Urinary bladder (tissue), 4 donors: ENCODE data around the gene RXRA. TPM values are rescaled to one million over a fixed set of nuclear protein-coding genes. Genes with fewer than 3 reads are reported as not detected.

Experiments used
- DNase-seq: peaks from one replicate; pipeline ENCODE4 v3.0.0-alpha.2; 2015; ENCODE audit errors: extremely low spot score
- H3K27ac ChIP-seq: one replicate; pipeline ENCODE4 v1.5.1; 2013; ENCODE audit warnings: low read depth, mild to moderate bottlenecking, moderate library complexity
- H3K36me3 ChIP-seq: one replicate; pipeline ENCODE4 v1.6.1; 2013; ENCODE audit warnings: mild to moderate bottlenecking, moderate library complexity; ENCODE audit not compliant: insufficient read depth
- H3K4me1 ChIP-seq: one replicate; pipeline ENCODE4 v1.6.1; 2013; ENCODE audit warnings: mild to moderate bottlenecking, moderate library complexity; ENCODE audit not compliant: insufficient read depth
- H3K4me3 ChIP-seq: one replicate; pipeline ENCODE4 v1.5.1; 2013; ENCODE audit warnings: low read depth, low read length
- WGBS: extraction: QIAGEN DNeasy Blood & Tissue Kit; methylation state at CpG from one replicate; pipeline ENCODE4 v1.1.7; 2013; 5-methylcytosine and 5-hydroxymethylcytosine counted together
- polyA plus RNA-seq: library from polyadenylated mRNA; stranded (reverse); fragments of 200-250 nt; gene quantifications from one replicate; pipeline ENCODE4 v1.2.3, GENCODE V29; 2013
- total RNA-seq: library from RNA; depleted of rRNA; stranded (reverse); fragments of >200 nt; gene quantifications from one replicate; pipeline ENCODE4 v1.2.3, GENCODE V29; 2014
- donor health status: healthy with polysubstance abuse.
- donor health status: healthy.

RXRA gene
- total and polyA plus RNA-seq, 2 donors, result 19.7 to 70.6 TPM

GRCh38 chr9:134455021-134455471 is 128.8 kb downstream of the RXRA start:
- Histone ChIP-seq H3K4me1 (no peaks in the 10 kb centered on the region), H3K27ac (no peak overlapping the region), H3K36me3 (no peaks in the 10 kb centered on the region), H3K4me3 (no peak overlapping the region)
- WGBS, result 93% methylated on average over 13 of the region's 13 CpGs
- no peak for DNase-seq

- Histone ChIP-seq H3K27ac (peak overlapping the region; percentile 79), H3K36me3 (no peaks in the 10 kb centered on the region), H3K4me3 (no peak overlapping the region), H3K4me1 (no peaks in the 10 kb centered on the region)
- no peak for DNase-seq
- WGBS, result 70% methylated on average over 15 of the region's 15 CpGs
Observed at GRCh38 chr9:134455537-134455933, 129.3 kb downstream of the RXRA start.

GRCh38 chr9:134455934-134456755 is 129.9 kb downstream of the RXRA start:
- WGBS, result 8% methylated on average over 41 of the region's 41 CpGs

GRCh38 chr9:134456756-134457305 is 130.6 kb downstream of the RXRA start:
- Histone ChIP-seq H3K27ac (peak overlapping the region; percentile 84), H3K4me1 (no peaks in the 10 kb centered on the region), H3K36me3 (no peaks in the 10 kb centered on the region), H3K4me3 (no peak overlapping the region)
- no peak for DNase-seq
- 78% methylated on average over 12 of the region's 12 CpGs for WGBS

More at GRCh38 chr9:134455934-134456755, 129.9 kb downstream of the RXRA start:
- peak overlapping the region; percentile 84 for H3K27ac ChIP-seq
- no peaks in the 10 kb centered on the region for H3K4me1 ChIP-seq
- H3K4me3 ChIP-seq, result peak overlapping the region; percentile 18
- peak; percentile 89 for DNase-seq
- H3K36me3 ChIP-seq, result no peaks in the 10 kb centered on the region

- Histone ChIP-seq H3K36me3 (no peaks in the 10 kb centered on the region), H3K4me1 (no peaks in the 10 kb centered on the region), H3K27ac (peak overlapping the region; percentile 84), H3K4me3 (no peak overlapping the region)
- 94% methylated on average over 18 of the region's 18 CpGs for WGBS
- DNase-seq, result no peak
Observed at GRCh38 chr9:134457321-134458206, 131.3 kb downstream of the RXRA start.

GRCh38 chr9:134458207-134459108 is 132.2 kb downstream of the RXRA start:
- WGBS, result 58% methylated on average over 20 of the region's 20 CpGs
- no peak for DNase-seq
- Histone ChIP-seq H3K36me3 (no peaks in the 10 kb centered on the region), H3K4me3 (no peak overlapping the region), H3K27ac (no peak overlapping the region), H3K4me1 (no peaks in the 10 kb centered on the region)

GRCh38 chr9:134459164-134459563 is 132.9 kb downstream of the RXRA start:
- Histone ChIP-seq H3K4me1 (no peaks in the 10 kb centered on the region), H3K27ac (no peak overlapping the region), H3K36me3 (no peaks in the 10 kb centered on the region), H3K4me3 (no peak overlapping the region)
- no peak for DNase-seq
- 92% methylated on average over 9 of the region's 9 CpGs for WGBS

- H3K27ac ChIP-seq, result no peak overlapping the region
- H3K4me1 ChIP-seq, result no peaks in the 10 kb centered on the region
- H3K4me3 ChIP-seq, result no peak overlapping the region
- no peaks in the 10 kb centered on the region for H3K36me3 ChIP-seq
- WGBS, result 94% methylated on average over 10 of the region's 10 CpGs
- DNase-seq, result no peak
Observed at GRCh38 chr9:134459573-134459972, 133.3 kb downstream of the RXRA start.

GRCh38 chr9:134460206-134460605 is 134.0 kb downstream of the RXRA start:
- no peaks in the 10 kb centered on the region for H3K36me3 ChIP-seq
- no peak for DNase-seq
- WGBS, result 91% methylated on average over 12 of the region's 12 CpGs
- H3K27ac ChIP-seq, result no peak overlapping the region
- H3K4me1 ChIP-seq, result no peaks in the 10 kb centered on the region
- H3K4me3 ChIP-seq, result no peak overlapping the region

- H3K27ac ChIP-seq, result no peak overlapping the region
- DNase-seq, result no peak
Observed at GRCh38 chr9:134460896-134461295, 134.6 kb downstream of the RXRA start.

GRCh38 chr9:134461426-134461982 is 135.2 kb downstream of the RXRA start:
- H3K27ac ChIP-seq, result no peak overlapping the region
- no peak overlapping the region for H3K4me3 ChIP-seq
- no peaks in the 10 kb centered on the region for H3K36me3 ChIP-seq
- H3K4me1 ChIP-seq, result no peaks in the 10 kb centered on the region
- DNase-seq, result no peak
- WGBS, result 97% methylated on average over 8 of the region's 8 CpGs

More at GRCh38 chr9:134460896-134461295, 134.6 kb downstream of the RXRA start:
- WGBS, result 87% methylated on average over 5 of the region's 5 CpGs
- H3K4me3 ChIP-seq, result no peak overlapping the region
- no peaks in the 10 kb centered on the region for H3K36me3 ChIP-seq
- no peaks in the 10 kb centered on the region for H3K4me1 ChIP-seq

GRCh38 chr9:134462318-134462717 is 136.1 kb downstream of the RXRA start:
- 68% methylated on average over 13 of the region's 13 CpGs for WGBS

More at GRCh38 chr9:134462318-134462717, 136.1 kb downstream of the RXRA start:
- Histone ChIP-seq H3K4me3 (no peak overlapping the region), H3K27ac (no peak overlapping the region), H3K36me3 (no peaks in the 10 kb centered on the region), H3K4me1 (no peaks in the 10 kb centered on the region)
- DNase-seq, result no peak
